Progenitor cell of endocrine pancreas (in vitro differentiated cells): Measurements from ENCODE around the gene SUSD4. TPM values are rescaled to one million over a fixed set of nuclear protein-coding genes. Genes with fewer than 3 reads are reported as not detected.
"Not testable (repeated sequence)": the region's sequence is repeated elsewhere in the genome, so short reads cannot be mapped to it uniquely, and the experiment has no call there.

Experiments used
- DNase-seq: peaks from one replicate; pipeline ENCODE4 v3.0.0; 2021; ENCODE audit warnings: low spot score; ENCODE audit not compliant: unreplicated experiment
- H3K27ac Mint-ChIP-seq: 2 replicates; pipeline ENCODE4 v1.8.0; 2021; ENCODE audit warnings: mild to moderate bottlenecking, moderate library complexity, mixed read lengths
- H3K27me3 Mint-ChIP-seq: 2 replicates; pipeline ENCODE4 v1.8.0; 2021; ENCODE audit warnings: mixed read lengths
- H3K36me3 Mint-ChIP-seq: 2 replicates; pipeline ENCODE4 v1.8.0; 2022; ENCODE audit warnings: mixed read lengths; ENCODE audit not compliant: insufficient read depth
- H3K4me1 Mint-ChIP-seq: 2 replicates; pipeline ENCODE4 v1.8.0; 2021; ENCODE audit warnings: low read depth, mixed read lengths
- H3K4me3 Mint-ChIP-seq: 2 replicates; pipeline ENCODE4 v1.8.0; 2021; ENCODE audit warnings: low read depth, mild to moderate bottlenecking, moderate library complexity, mixed read lengths
- H3K9me3 Mint-ChIP-seq: 2 replicates; pipeline ENCODE4 v1.8.0; 2021; ENCODE audit warnings: low read depth, mixed read lengths
- CTCF ChIP-seq: fragments of 200-600 bp; sonication (generic); IDR thresholded peaks from one replicate; pipeline ENCODE4 v1.5.0; 2021; ENCODE audit warnings: antibody characterized with exemption, mild to moderate bottlenecking; ENCODE audit not compliant: unreplicated experiment
- total RNA-seq: library from RNA; stranded (reverse); gene quantifications from 2 replicates; pipeline ENCODE4 v1.2.1, GENCODE V29; 2021

Gene SUSD4
- total RNA-seq, 1 donor from 2014 or later = 6.0 TPM

GRCh38 chr1:223288826-223289225 lies 75.2 kb downstream of the SUSD4 start:
- DNase-seq = no peak

GRCh38 chr1:223285452-223285851 lies 78.5 kb downstream of the SUSD4 start:
- Mint-ChIP-seq H3K36me3 (no peaks in the 10 kb centered on the region), H3K4me1 (no peaks in the 10 kb centered on the region), H3K9me3 (peaks cover 4% of the 10 kb centered on the region), H3K27me3 (peaks cover 18% of the 10 kb centered on the region), H3K27ac (no peak overlapping the region), H3K4me3 (no peak overlapping the region)
- no peak for TF ChIP-seq CTCF
- DNase-seq = no peak

More at GRCh38 chr1:223288826-223289225, 75.2 kb downstream of the SUSD4 start:
- Mint-ChIP-seq H3K27me3 (peaks cover 39% of the 10 kb centered on the region), H3K4me1 (peaks cover 3% of the 10 kb centered on the region), H3K4me3 (no peak overlapping the region), H3K36me3 (no peaks in the 10 kb centered on the region), H3K9me3 (peaks cover 4% of the 10 kb centered on the region), H3K27ac (no peak overlapping the region)
- no peak for TF ChIP-seq CTCF

- DNase-seq, H3K27me3 Mint-ChIP-seq, H3K9me3 Mint-ChIP-seq, H3K36me3 Mint-ChIP-seq, H3K27ac Mint-ChIP-seq, H3K4me1 Mint-ChIP-seq, H3K4me3 Mint-ChIP-seq: not testable (repeated sequence)
Observed at GRCh38 chr1:223283697-223284096, 80.3 kb downstream of the SUSD4 start.

GRCh38 chr1:223278311-223278710 lies 85.7 kb downstream of the SUSD4 start:
- H3K36me3 Mint-ChIP-seq, H3K27ac Mint-ChIP-seq, H3K4me1 Mint-ChIP-seq, DNase-seq, H3K9me3 Mint-ChIP-seq, H3K4me3 Mint-ChIP-seq: not testable (repeated sequence)
- H3K27me3 Mint-ChIP-seq = peaks cover 22% of the 10 kb centered on the region

- H3K27ac Mint-ChIP-seq = no peak overlapping the region
- TF ChIP-seq CTCF = no peak
- peaks cover 9% of the 10 kb centered on the region for H3K4me1 Mint-ChIP-seq
- H3K4me3 Mint-ChIP-seq = no peak overlapping the region
- peaks cover 43% of the 10 kb centered on the region for H3K27me3 Mint-ChIP-seq
- H3K36me3 Mint-ChIP-seq = no peaks in the 10 kb centered on the region
- DNase-seq = no peak
- H3K9me3 Mint-ChIP-seq = peaks cover 4% of the 10 kb centered on the region
Observed at GRCh38 chr1:223276029-223276428, 87.9 kb downstream of the SUSD4 start.

- H3K9me3 Mint-ChIP-seq = no peaks in the 10 kb centered on the region
- H3K4me3 Mint-ChIP-seq = no peak overlapping the region
- no peak for DNase-seq
- no peak overlapping the region for H3K27ac Mint-ChIP-seq
- TF ChIP-seq CTCF = no peak
- peaks cover 63% of the 10 kb centered on the region for H3K27me3 Mint-ChIP-seq
- H3K36me3 Mint-ChIP-seq = no peaks in the 10 kb centered on the region
- H3K4me1 Mint-ChIP-seq = peaks cover 28% of the 10 kb centered on the region
Observed at GRCh38 chr1:223273511-223273910, 90.5 kb downstream of the SUSD4 start.
